B cell (primary cell): ENCODE data around the gene SPATA21. TPM values are rescaled to one million over a fixed set of nuclear protein-coding genes. Genes with fewer than 3 reads are reported as not detected.

ENCODE experiments used
- ATAC-seq: fragments of 200-7000 bp; cut with Tn5 transposase; one replicate; pipeline ENCODE4 v1.10.0; 2021; ENCODE audit warnings: low read depth, mild to moderate bottlenecking, moderate number of reproducible peaks, moderate library complexity
- CTCF ChIA-PET: fragments of 350-600 bp; sonication (Branson Sonifier 250); formaldehyde crosslinking; loops from one replicate; lab custom pipeline; 2021; ENCODE audit warnings: antibody characterized with exemption, inconsistent platforms; lab: Charles Lee
- POLR2A ChIA-PET: fragments of 350-600 bp; sonication (Branson Sonifier 250); formaldehyde crosslinking; loops from one replicate; lab custom pipeline; 2021; ENCODE audit warnings: antibody characterized with exemption; lab: Charles Lee
- DNase-seq: peaks from one replicate; pipeline ENCODE4 v3.0.0; 2013
- H2AFZ ChIP-seq: 2 replicates; pipeline ENCODE4 v1.6.1; 2012; ENCODE audit warnings: mild to moderate bottlenecking, low read depth, low read length; ENCODE audit not compliant: insufficient read depth, poor library complexity, severe bottlenecking
- H3K27ac ChIP-seq, 2 donors: 1 replicate in 1 of 2; 2 replicates in 1 of 2; pipeline ENCODE4 v1.5.1; 2012 to 2013; ENCODE audit warnings: low read length in 2 of 2, mild to moderate bottlenecking in 2 of 2, moderate library complexity in 1 of 2
- H3K27me3 ChIP-seq, 4 experiments: fragments of 200-600 bp in 1 of 4; sonication (generic) in 1 of 4; replicated peaks in 1 of 4; 1 replicate in 2 of 4; 2 replicates in 2 of 4; pipeline versions ENCODE4 v1.6.1 to v1.7.0; 2013 to 2016; ENCODE audit warnings: low read length in 3 of 4, mild to moderate bottlenecking in 2 of 4, mixed read lengths in 1 of 4, moderate library complexity in 1 of 4; ENCODE audit not compliant: insufficient read depth in 4 of 4, control insufficient read depth in 3 of 4; ENCODE audit errors: control extremely low read depth in 1 of 4
- H3K36me3 ChIP-seq, 2 experiments: replicated peaks in 1 of 2; 1 replicate in 1 of 2; 2 replicates in 1 of 2; pipeline versions ENCODE4 v1.6.1 to v1.7.1; 2013; ENCODE audit warnings: low read length in 1 of 2; ENCODE audit not compliant: insufficient read depth in 2 of 2, control insufficient read depth in 1 of 2; ENCODE audit errors: control extremely low read depth in 1 of 2, extremely low read depth in 1 of 2
- H3K4me1 ChIP-seq, 2 donors: fragments of 200-600 bp in 1 of 2; sonication (generic) in 1 of 2; 1 replicate in 1 of 2; 2 replicates in 1 of 2; pipeline versions ENCODE4 v1.5.1 to v1.6.1; 2013 to 2017; ENCODE audit warnings: low read length in 2 of 2; ENCODE audit not compliant: control insufficient read depth in 2 of 2, insufficient read depth in 2 of 2
- H3K4me2 ChIP-seq: replicated peaks from 2 replicates; pipeline ENCODE3; 2012; ENCODE audit warnings: mild to moderate bottlenecking, low read depth, low read length; ENCODE audit not compliant: poor library complexity, severe bottlenecking
- H3K4me3 ChIP-seq, 5 experiments: fragments of 200-600 bp in 1 of 5; sonication (generic) in 1 of 5; 1 replicate in 3 of 5; 2 replicates in 2 of 5; pipeline versions ENCODE4 v1.5.1 to v1.7.0; 2011 to 2016; ENCODE audit warnings: low read length in 4 of 5, mild to moderate bottlenecking in 4 of 5, low read depth in 2 of 5, control low read depth in 1 of 5, moderate library complexity in 1 of 5; ENCODE audit not compliant: insufficient read depth in 1 of 5; ENCODE audit errors: control extremely low read depth in 1 of 5, extremely low read depth in 1 of 5
- H3K79me2 ChIP-seq: fragments of 200-600 bp; sonication (generic); one replicate; pipeline ENCODE4 v1.6.0; 2016; ENCODE audit warnings: low read length; ENCODE audit not compliant: control insufficient read depth, insufficient read depth
- H3K9ac ChIP-seq: fragments of 200-600 bp; sonication (generic); 2 replicates; pipeline ENCODE4 v1.6.1; 2017; ENCODE audit warnings: mild to moderate bottlenecking, low read length, moderate library complexity
- H3K9me3 ChIP-seq, 3 donors: one replicate each; pipeline versions ENCODE4 v1.6.1 to v1.7.1; 2013; ENCODE audit warnings: low read length in 2 of 3; ENCODE audit not compliant: control insufficient read depth in 2 of 3, insufficient read depth in 1 of 3; ENCODE audit errors: control extremely low read depth in 1 of 3
- H4K20me1 ChIP-seq: 2 replicates; pipeline ENCODE4 v1.6.0; 2012; ENCODE audit warnings: mild to moderate bottlenecking, low read length; ENCODE audit not compliant: insufficient read depth, control insufficient read depth, poor library complexity, severe bottlenecking
- H3K27ac Mint-ChIP-seq: one replicate; pipeline ENCODE4 v1.8.0; 2021; ENCODE audit warnings: mixed read lengths
- H3K27me3 Mint-ChIP-seq: one replicate; pipeline ENCODE4 v1.8.0; 2021; ENCODE audit warnings: mixed read lengths
- H3K4me1 Mint-ChIP-seq: one replicate; pipeline ENCODE4 v1.8.0; 2021; ENCODE audit warnings: mixed read lengths
- H3K4me3 Mint-ChIP-seq: one replicate; pipeline ENCODE4 v1.8.0; 2021; ENCODE audit warnings: mixed read lengths
- H3K9me3 Mint-ChIP-seq: one replicate; pipeline ENCODE4 v1.8.0; 2022; ENCODE audit warnings: mixed read lengths; ENCODE audit not compliant: insufficient read depth
- CTCF ChIP-seq: fragments of 200-600 bp; IDR thresholded peaks from one replicate; pipeline ENCODE4 v1.8.0; 2022; ENCODE audit warnings: antibody characterized with exemption, mild to moderate bottlenecking
- EZH2 ChIP-seq: IDR thresholded peaks from 2 replicates; pipeline ENCODE4 v1.6.1; 2012; ENCODE audit warnings: borderline replicate concordance, low read depth, mild to moderate bottlenecking, moderate library complexity, low read length; ENCODE audit not compliant: insufficient read depth, poor library complexity, severe bottlenecking
- WGBS: methylation state at CpG from one replicate; pipeline ENCODE4 v1.1.5; 2013; ENCODE audit warnings: missing lambda C conversion rate; ENCODE audit not compliant: insufficient coverage; 5-methylcytosine and 5-hydroxymethylcytosine counted together
- intact Hi-C: fragments of 100-400 bp; cut with micrococcal nuclease; formaldehyde crosslinking; loops from one replicate; pipeline ENCODE4 v1.10.0; 2022
- polyA plus RNA-seq: library from polyadenylated mRNA; depleted of rRNA; stranded (reverse); fragments of >200 nt; gene quantifications from 2 replicates; pipeline ENCODE4 v1.2.3, GENCODE V29; 2012
- total RNA-seq, 2 donors: library from RNA; stranded (reverse); fragments of 120-200 nt in 1 of 2; gene quantifications; 1 replicate in 1 of 2; 2 replicates in 1 of 2; pipeline versions ENCODE4 v1.2.3 to v1.2.4, GENCODE V29; 2013 to 2022

The SPATA21 gene
- total and polyA plus RNA-seq, 2 donors (not counting 1 experiment from before 2014, with no cell fraction given) = 0.01 TPM; not detected in 1

- peaks cover 24% of the 10 kb centered on the region for H4K20me1 ChIP-seq
- H3K9me3 ChIP-seq = peaks cover 0 to 3% (median 0%) of the 10 kb centered on the region in 3 donors
- no peaks in the 10 kb centered on the region for H3K27me3 ChIP-seq
- TF ChIP-seq EZH2 (no peak), CTCF (no peak)
- no peak for ATAC-seq
- no peak for DNase-seq
- no peak overlapping the region for H3K4me2 ChIP-seq
- Mint-ChIP-seq H3K9me3 (no peaks in the 10 kb centered on the region), H3K27me3 (no peaks in the 10 kb centered on the region), H3K27ac (no peak overlapping the region), H3K4me3 (no peak overlapping the region), H3K4me1 (peaks cover 28% of the 10 kb centered on the region)
- H3K4me1 ChIP-seq = peaks cover 17 to 29% of the 10 kb centered on the region in 2 donors
- intact Hi-C loops = no loop called here
- POLR2A ChIA-PET = no interaction called here
- peaks cover 31% of the 10 kb centered on the region for H3K79me2 ChIP-seq
- no peak overlapping the region for H3K9ac ChIP-seq
- CTCF ChIA-PET = interaction anchor here (0.7 to 2.0 kb wide), 3 partner anchors 13 to 51 kb away, joined by 3 to 5 read pairs (median 3); no protein-coding TSS in a partner anchor
- H3K36me3 ChIP-seq = peaks cover 0 to 11% of the 10 kb centered on the region in 2 experiments
- no peak overlapping the region for H3K4me3 ChIP-seq
- WGBS = 100% methylated on average over 1 of the region's 2 CpGs
- no peak overlapping the region for H3K27ac ChIP-seq
- no peak overlapping the region for H2AFZ ChIP-seq
Observed at GRCh38 chr1:16438516-16438915, 1.3 kb upstream of the SPATA21 start.

- H3K4me2 ChIP-seq = no peak overlapping the region
- no peak for TF ChIP-seq EZH2
- no peak for TF ChIP-seq CTCF
- ChIA-PET CTCF (no interaction called here), POLR2A (no interaction called here)
- DNase-seq = no peak
- H2AFZ ChIP-seq = no peak overlapping the region
- H3K4me3 ChIP-seq = no peak overlapping the region
- no peaks in the 10 kb centered on the region for H3K27me3 ChIP-seq
- no peak overlapping the region for H3K9ac ChIP-seq
- no peak for ATAC-seq
- H4K20me1 ChIP-seq = no peaks in the 10 kb centered on the region
- Mint-ChIP-seq H3K4me1 (peaks cover 16% of the 10 kb centered on the region), H3K27ac (no peak overlapping the region), H3K27me3 (no peaks in the 10 kb centered on the region), H3K4me3 (no peak overlapping the region), H3K9me3 (no peaks in the 10 kb centered on the region)
- H3K9me3 ChIP-seq = no peaks in the 10 kb centered on the region
- H3K4me1 ChIP-seq = peaks cover 6 to 13% of the 10 kb centered on the region in 2 donors
- no CpG with 5 or more reads among the region's 2 CpGs for WGBS
- H3K27ac ChIP-seq = no peak overlapping the region
- no peaks in the 10 kb centered on the region for H3K79me2 ChIP-seq
- no peaks in the 10 kb centered on the region for H3K36me3 ChIP-seq
- intact Hi-C loops = no loop called here
Observed at GRCh38 chr1:16434501-16434900, 2.7 kb downstream of the SPATA21 start.
